Ovary (tissue), 9 donors: ENCODE measurements around the gene MCF2L. TPM values are rescaled to one million over a fixed set of nuclear protein-coding genes. Genes with fewer than 3 reads are reported as not detected.

ENCODE experiments used
- DNase-seq, 5 donors: peaks; one replicate each; pipeline ENCODE4 v3.0.0-alpha.2; 2019 to 2020
- H3K27ac ChIP-seq, 2 donors: fragments of 200-600 bp; one replicate each; pipeline versions ENCODE4 v1.5.1 to v1.8.0; 2019 to 2022
- H3K27me3 ChIP-seq: fragments of 200-600 bp; one replicate; pipeline ENCODE4 v1.8.0; 2022
- H3K36me3 ChIP-seq: fragments of 200-600 bp; sonication (generic); one replicate; pipeline ENCODE4 v1.5.1; 2019
- H3K4me1 ChIP-seq: one replicate; pipeline ENCODE4 v1.8.1; 2013; ENCODE audit warnings: mild to moderate bottlenecking, moderate library complexity; ENCODE audit not compliant: insufficient read depth
- H3K4me3 ChIP-seq: fragments of 200-600 bp; sonication (generic); one replicate; pipeline ENCODE4 v1.5.1; 2017
- H3K9me3 ChIP-seq, 2 donors: fragments of 200-600 bp in 1 of 2; sonication (generic) in 1 of 2; one replicate each; pipeline versions ENCODE4 v1.5.1 to v1.8.1; 2013 to 2019; ENCODE audit warnings: mild to moderate bottlenecking in 1 of 2, moderate library complexity in 1 of 2
- EP300 ChIP-seq: sonication (generic); formaldehyde crosslinking; IDR thresholded peaks from one replicate; pipeline ENCODE4 v1.6.1; 2017; ENCODE audit warnings: antibody characterized with exemption
- POLR2A ChIP-seq: fragments of 450-650 bp; IDR thresholded peaks from one replicate; pipeline ENCODE4 v1.6.1; 2017; ENCODE audit warnings: antibody characterized with exemption, mild to moderate bottlenecking, moderate library complexity
- WGBS, 3 donors: extraction: QIAGEN DNeasy Blood & Tissue Kit in 1 of 3; methylation state at CpG; one replicate each; pipeline versions ENCODE4 v1.1.5 to v1.1.7; 2013 to 2017; 5-methylcytosine and 5-hydroxymethylcytosine counted together
- intact Hi-C, 4 donors: fragments of 100-400 bp; cut with DNase I; formaldehyde crosslinking; loops; one replicate each; pipeline versions ENCODE4 v1.11.0 to v1.15.1; 2022 to 2023
- polyA plus RNA-seq, 2 donors: library from polyadenylated mRNA; stranded (reverse); fragments of 200-250 nt in 1 of 2; fragments of 350-450 nt in 1 of 2; fragmentation: Illumina TruSeq in 1 of 2; extraction: RNeasy Lipid Tissue Mini Kit (QIAGEN cat#74804) in 1 of 2; gene quantifications; one replicate each; pipeline ENCODE4 v1.2.3, GENCODE V29; 2013 to 2014
- total RNA-seq, 7 donors: library from RNA; depleted of rRNA in 2 of 7; stranded (reverse); fragments of >200 nt in 2 of 7; fragmentation: NEBNext Ultra II Directional in 3 of 7; extraction: Animal tissue kit (Norgen Biotek cat#: 25700) in 3 of 7; gene quantifications; one replicate each; pipeline versions ENCODE4 v1.1.0 to v1.2.4, GENCODE V29; 2016 to 2023
- TF ChIP-seq, protein P1 (sequence below), 3 donors: fragments of 450-650 bp in 2 of 3; fragments of 200-600 bp in 1 of 3; IDR thresholded peaks; one replicate each; pipeline versions ENCODE4 v1.5.1 to v1.8.0; 2016 to 2022; ENCODE audit warnings: antibody characterized with exemption in 3 of 3, mild to moderate bottlenecking in 1 of 3
- donor health status: DM: no; HTN: no; CAD: no; lungs with moderate emphysema.
- donor health status: DM: no; HTN: no; CAD: no.
- donor health status: Bipolar disorder and iron deficiency.
- donor health status: DM: yes; HTN: yes; CAD: no.
- donor health status: DM: no; HTN: no; CAD: no.
- donor health status: DM: yes; HTN: yes; CAD: no.

Gene MCF2L
- total and polyA plus RNA-seq, 9 donors: 5.6 to 22.2 (median 8.7) TPM

DNA sequence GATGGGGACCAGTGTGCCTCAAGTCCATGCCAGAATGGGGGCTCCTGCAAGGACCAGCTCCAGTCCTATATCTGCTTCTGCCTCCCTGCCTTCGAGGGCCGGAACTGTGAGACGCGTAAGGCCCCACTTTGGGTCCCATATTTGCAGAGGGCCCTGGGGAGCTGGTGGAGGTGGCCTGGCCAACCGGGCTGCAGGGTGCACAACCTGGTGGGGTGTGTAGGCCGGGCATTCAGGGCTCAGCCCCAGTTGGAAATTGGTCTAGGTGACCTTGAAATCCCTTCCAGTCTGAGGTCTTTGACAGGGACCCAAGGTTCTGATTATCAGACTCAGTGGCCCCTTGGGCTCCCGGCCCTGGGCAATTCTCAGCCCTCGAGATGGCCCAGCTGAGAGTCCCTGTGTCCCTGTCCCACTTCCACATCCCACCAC is 144.8 kb downstream of the MCF2L start:
- Histone ChIP-seq H3K4me3 (no peak overlapping the region), H3K4me1 (peaks cover 8% of the 10 kb centered on the region), H3K27me3 (no peaks in the 10 kb centered on the region), H3K36me3 (no peaks in the 10 kb centered on the region), H3K9me3 (no peaks in the 10 kb centered on the region), H3K27ac (no peak overlapping the region)
- DNase-seq: peak in 1 of 5 donors; percentile 11
- intact Hi-C loops: no loop called here
- TF ChIP-seq, protein P1, sequence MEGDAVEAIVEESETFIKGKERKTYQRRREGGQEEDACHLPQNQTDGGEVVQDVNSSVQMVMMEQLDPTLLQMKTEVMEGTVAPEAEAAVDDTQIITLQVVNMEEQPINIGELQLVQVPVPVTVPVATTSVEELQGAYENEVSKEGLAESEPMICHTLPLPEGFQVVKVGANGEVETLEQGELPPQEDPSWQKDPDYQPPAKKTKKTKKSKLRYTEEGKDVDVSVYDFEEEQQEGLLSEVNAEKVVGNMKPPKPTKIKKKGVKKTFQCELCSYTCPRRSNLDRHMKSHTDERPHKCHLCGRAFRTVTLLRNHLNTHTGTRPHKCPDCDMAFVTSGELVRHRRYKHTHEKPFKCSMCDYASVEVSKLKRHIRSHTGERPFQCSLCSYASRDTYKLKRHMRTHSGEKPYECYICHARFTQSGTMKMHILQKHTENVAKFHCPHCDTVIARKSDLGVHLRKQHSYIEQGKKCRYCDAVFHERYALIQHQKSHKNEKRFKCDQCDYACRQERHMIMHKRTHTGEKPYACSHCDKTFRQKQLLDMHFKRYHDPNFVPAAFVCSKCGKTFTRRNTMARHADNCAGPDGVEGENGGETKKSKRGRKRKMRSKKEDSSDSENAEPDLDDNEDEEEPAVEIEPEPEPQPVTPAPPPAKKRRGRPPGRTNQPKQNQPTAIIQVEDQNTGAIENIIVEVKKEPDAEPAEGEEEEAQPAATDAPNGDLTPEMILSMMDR (IDR thresholded peaks at IDR 0.05): no peak
- TF ChIP-seq EP300: no peak
- TF ChIP-seq POLR2A: no peak
- 91 to 92% (median 91%) methylated on average over 8 of the region's 8 CpGs for WGBS, 3 donors

DNA sequence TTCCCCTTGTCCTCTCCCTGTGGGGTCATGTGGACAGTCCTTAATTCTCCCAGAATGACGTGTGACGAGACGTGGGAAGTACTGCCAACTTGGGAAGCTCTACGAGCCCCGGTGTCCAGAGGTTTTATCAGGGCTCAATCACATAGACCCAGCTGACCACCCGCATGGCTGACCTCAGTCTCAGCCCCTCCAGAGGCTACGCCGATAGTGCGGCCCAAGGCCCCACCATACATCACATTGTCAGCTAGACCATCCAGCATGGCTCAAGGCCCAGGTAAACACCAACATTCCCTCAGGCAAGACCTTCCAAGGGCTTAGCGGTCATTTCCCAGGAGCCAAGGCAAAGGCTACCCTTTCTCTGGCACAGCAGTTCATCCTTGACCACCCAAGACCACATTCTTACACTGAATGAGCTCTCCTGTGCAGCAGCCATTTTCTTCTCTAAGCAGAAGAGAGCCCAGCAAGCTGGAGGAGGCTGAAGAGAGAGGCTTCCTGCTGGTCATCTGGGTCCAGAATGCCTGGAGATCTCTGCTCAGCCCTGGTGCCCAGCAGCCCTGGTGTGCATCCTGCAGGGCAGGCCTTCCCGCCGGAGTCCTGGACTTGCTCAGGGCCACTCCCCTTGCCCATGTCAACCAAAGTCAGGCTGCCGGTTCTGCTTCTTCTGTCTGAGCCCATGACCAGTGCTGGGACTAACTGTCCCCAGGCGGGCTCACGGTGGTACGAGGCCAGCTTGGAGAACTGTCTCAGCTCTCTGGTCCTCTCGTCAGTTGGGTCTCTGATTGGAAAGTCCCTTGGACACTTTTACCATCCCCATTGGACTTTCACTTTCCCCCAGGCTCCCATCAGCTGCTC is 145.7 kb downstream of the MCF2L start:
- DNase-seq: peak in 3 of 5 donors; percentile 4 to 12 (median 9)
- Histone ChIP-seq H3K4me3 (no peak overlapping the region), H3K27me3 (no peaks in the 10 kb centered on the region), H3K36me3 (no peaks in the 10 kb centered on the region), H3K4me1 (peaks cover 8% of the 10 kb centered on the region), H3K27ac (no peak overlapping the region), H3K9me3 (no peaks in the 10 kb centered on the region)
- WGBS, 3 donors: 91 to 94% (median 91%) methylated on average over 17 of the region's 17 CpGs
- TF ChIP-seq, protein P1 (IDR thresholded peaks at IDR 0.05): no peak
- TF ChIP-seq POLR2A (no peak), EP300 (no peak)
- intact Hi-C loops: no loop called here

DNA sequence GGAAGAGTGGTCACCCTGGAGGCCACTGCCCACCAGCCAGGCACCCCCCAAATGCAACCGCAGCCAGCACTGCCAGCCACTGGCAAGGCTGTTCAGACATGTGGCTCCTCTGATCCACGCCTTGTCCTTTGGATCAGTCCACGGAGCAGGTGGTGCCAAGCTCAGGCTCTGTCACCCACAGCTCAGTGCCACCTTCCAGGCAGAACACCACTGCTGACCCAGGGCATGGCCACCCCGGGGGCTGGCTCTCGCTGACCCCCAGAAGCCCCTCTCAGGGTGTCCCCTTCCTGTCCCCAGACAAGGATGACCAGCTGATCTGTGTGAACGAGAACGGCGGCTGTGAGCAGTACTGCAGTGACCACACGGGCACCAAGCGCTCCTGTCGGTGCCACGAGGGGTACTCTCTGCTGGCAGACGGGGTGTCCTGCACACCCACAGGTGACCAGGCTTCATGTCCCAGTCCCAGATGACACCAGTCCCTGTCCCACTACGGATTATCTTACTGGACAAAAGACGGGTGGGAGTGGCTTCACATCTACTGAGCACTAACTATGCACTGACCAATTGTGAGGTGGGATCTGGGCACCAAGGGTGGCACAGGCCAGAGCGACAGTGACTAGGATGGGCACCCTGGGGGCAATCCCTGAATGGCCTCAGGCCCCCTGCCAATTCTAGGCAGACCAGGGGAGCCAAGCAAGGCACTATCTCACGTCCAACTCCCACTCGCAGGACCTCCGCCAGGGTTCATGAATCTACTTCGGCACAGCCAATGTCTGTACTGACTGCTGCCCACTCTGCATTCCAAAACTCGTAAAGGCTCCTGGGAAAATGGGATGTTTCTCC is 146.6 kb downstream of the MCF2L start:
- Histone ChIP-seq H3K9me3 (no peaks in the 10 kb centered on the region), H3K27ac (no peak overlapping the region), H3K4me1 (peaks cover 2% of the 10 kb centered on the region), H3K4me3 (no peak overlapping the region), H3K27me3 (no peaks in the 10 kb centered on the region), H3K36me3 (no peaks in the 10 kb centered on the region)
- 73 to 80% (median 73%) methylated on average over 21 of the region's 21 CpGs for WGBS, 3 donors
- TF ChIP-seq, protein P1 (IDR thresholded peaks at IDR 0.05): no peak
- no peak for TF ChIP-seq POLR2A
- TF ChIP-seq EP300: no peak
- peak in 3 of 5 donors; percentile 4 to 11 (median 9) for DNase-seq
- intact Hi-C loops: no loop called here

DNA sequence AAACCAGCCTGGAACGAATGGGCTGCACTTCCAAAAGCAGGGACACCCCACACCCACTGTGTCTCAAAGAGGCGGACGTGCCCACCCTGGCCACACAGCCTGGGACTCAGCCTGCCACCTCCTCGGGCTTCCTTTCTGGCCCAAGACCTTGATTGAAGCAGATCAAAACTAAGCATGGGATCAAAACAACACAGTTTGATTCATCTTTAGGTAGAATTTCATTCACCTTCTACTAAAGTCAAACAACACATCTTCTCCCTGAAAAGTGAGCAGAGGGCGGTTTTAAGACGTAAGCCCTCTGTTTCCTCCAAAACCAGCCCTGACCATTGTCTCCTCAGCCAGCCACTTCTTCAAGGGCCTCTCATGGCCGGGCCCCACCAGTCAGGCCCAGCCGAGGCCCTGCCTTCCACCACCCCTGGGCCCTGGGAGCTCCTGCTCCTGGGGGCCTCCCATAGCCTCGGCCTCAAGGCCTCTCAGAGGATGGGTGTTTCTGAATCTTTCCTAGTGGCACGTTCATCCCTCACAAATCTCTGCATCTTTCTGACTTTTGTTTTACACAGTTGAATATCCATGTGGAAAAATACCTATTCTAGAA is 147.3 kb downstream of the MCF2L start:
- H3K4me1 ChIP-seq: no peaks in the 10 kb centered on the region
- peak in 1 of 5 donors; percentile 7 for DNase-seq
- no peaks in the 10 kb centered on the region for H3K9me3 ChIP-seq
- TF ChIP-seq, protein P1 (IDR thresholded peaks at IDR 0.05): no peak
- no peak for TF ChIP-seq EP300
- no peak for TF ChIP-seq POLR2A
- H3K36me3 ChIP-seq: no peaks in the 10 kb centered on the region
- no peak overlapping the region for H3K4me3 ChIP-seq
- no peak overlapping the region for H3K27ac ChIP-seq
- WGBS, 3 donors: 81 to 84% (median 83%) methylated on average over 10 of the region's 10 CpGs
- intact Hi-C loops: no loop called here
- H3K27me3 ChIP-seq: no peaks in the 10 kb centered on the region
